GM12874 (cell line): Measurements from ENCODE around the gene CNR2.

Experiments used
- TF ChIP-seq, protein P1 (sequence below): IDR thresholded peaks from 2 replicates; pipeline ENCODE4 v1.5.1; 2011; ENCODE audit warnings: low read depth, mild to moderate bottlenecking, control low read depth, low read length, moderate library complexity; ENCODE audit not compliant: insufficient read depth

The CNR2 gene

DNA sequence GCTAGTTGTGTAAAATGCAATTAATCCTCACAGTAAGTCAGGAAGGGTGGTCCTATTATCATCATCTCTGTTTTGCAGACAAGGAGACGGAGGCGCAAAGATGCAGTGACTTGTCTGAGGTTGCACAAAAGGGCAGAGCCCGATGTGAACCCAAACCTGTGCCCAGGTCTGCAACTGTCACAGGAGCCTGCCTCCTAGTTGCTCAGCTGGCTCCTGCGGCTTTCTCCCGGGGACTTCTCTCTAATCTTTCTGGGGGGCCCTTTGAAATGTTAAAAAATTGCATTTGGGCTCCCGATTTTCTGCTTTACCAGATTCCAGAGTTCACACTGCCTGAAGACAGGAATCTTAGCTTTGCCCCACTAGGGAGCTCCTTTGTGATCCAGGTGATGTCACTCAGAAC is 9.4 kb downstream of the CNR2 start:
- TF ChIP-seq, protein P1, sequence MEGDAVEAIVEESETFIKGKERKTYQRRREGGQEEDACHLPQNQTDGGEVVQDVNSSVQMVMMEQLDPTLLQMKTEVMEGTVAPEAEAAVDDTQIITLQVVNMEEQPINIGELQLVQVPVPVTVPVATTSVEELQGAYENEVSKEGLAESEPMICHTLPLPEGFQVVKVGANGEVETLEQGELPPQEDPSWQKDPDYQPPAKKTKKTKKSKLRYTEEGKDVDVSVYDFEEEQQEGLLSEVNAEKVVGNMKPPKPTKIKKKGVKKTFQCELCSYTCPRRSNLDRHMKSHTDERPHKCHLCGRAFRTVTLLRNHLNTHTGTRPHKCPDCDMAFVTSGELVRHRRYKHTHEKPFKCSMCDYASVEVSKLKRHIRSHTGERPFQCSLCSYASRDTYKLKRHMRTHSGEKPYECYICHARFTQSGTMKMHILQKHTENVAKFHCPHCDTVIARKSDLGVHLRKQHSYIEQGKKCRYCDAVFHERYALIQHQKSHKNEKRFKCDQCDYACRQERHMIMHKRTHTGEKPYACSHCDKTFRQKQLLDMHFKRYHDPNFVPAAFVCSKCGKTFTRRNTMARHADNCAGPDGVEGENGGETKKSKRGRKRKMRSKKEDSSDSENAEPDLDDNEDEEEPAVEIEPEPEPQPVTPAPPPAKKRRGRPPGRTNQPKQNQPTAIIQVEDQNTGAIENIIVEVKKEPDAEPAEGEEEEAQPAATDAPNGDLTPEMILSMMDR, result no peak

DNA sequence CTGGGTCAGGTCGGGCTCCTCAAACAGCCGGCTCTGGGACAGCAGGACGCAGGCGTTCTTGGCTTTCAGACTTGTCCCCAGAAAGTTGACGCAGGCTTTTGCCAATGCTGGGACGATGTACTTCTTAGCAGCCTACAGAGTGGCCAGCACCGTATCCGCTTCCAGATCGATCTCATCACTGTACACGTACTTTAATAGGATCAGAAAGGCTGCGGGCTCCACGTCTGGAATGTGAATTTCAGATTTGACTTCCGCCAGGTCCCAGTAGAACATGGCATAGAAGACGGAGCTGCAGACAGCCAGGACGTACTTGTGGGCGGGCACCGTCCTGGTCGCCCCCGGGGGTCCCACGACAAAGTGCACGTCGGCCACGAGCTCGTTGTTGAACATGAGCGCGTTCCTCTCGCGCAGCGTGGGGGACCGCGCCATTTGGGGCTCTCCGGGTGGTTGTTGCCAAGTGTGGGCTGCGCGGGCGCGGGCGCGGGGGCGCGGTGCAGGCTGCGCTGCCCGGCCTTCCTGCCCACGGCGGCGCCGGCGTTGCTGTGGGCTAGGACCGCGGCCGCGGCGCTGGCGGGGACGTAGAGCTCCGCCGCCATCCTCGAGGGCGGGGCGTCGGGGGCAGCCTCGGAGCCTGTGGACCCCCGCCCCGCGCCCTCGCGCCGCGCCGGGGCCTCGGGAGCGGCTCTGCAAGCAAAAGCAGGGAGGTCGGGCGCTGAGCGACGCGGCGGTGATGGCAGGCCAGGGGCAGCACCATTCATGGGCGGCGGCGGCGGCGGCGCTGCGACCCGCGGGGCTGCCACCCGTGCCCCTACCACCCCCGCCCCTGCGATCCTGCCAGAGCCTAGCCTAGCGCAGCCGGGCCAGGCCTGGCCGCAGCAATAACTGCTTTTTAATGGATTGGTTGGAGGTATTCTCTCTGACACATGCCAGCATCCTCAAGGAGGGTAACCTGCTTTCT is 10.6 kb downstream of the CNR2 start:
- TF ChIP-seq, protein P1, result no peak

DNA sequence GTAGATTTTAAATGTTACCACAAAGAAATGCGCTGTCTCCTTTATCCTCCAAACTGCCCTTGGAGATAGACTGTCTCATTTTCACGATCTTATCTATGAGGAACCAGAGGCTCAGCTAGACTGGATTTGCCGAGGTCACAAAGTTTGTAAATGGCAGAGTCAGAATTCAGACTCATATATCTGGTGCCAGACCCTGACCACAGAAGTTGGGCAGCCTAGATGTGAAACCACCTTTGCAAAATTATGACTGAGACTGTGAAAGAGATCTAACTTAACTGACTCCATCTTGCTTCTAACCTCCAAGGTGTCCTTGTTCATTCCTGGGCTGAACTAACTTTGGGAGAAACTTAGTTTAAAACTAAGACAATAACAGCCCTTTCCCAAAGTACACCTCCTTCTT is 14.1 kb downstream of the CNR2 start:
- TF ChIP-seq, protein P1, result no peak

DNA sequence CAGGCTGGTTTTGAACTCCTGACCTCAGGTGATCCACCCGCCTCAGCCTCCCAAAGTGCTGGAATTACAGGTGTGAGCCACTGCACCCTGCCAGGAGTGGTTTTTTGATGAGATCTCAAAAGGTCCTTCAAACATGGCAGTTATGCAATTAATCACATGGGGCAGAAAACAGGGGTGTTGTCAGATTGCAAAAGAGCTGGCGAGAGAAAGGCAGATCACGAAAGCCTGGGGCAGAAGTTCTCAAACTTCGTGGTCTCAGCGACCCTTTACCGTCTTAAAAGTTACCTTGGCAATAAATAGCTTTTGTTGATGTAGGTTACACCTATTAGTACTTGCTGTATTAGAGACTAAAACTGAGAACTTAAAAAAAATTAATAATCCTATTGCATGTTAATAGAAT is 16.1 kb downstream of the CNR2 start:
- TF ChIP-seq, protein P1, result no peak

DNA sequence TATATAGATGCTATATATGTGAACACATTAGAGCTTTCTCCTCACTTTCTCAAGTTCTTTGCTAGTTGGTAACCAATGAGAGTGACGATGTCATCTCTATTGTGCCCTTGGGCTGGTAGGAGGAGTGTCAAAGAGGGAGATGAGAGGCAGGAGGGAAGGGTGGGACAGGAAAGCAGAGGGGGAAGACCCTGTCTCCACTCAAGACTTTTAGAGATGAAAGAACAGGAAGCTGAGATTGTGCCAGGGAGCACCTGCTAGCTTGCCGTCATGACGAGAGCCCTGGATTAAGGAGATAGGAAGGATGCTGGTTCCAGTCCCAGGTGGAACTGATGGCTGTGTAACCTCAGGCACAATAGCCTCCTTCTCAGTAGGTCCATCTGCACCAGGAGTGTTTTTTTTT is 16.7 kb downstream of the CNR2 start:
- TF ChIP-seq, protein P1, result no peak

DNA sequence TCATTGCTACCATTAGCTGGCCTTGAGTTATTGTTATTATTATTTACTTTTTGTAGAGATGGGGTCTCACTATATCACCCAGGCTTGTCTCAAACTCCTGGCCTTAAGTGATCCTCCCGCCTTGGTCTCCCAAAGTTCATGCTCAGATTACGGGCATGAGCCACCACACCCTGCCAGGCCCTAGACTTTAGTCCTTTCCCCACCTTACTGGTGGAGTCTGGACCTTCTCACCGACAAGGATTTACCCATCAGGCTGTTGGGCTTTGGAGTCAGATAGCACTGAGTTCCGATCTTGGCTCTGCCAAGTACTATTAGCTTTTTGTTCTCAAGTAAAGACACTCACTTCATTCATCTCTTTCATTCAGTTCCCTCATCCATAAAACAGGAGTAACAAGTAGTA is 17.2 kb downstream of the CNR2 start:
- TF ChIP-seq, protein P1, result no peak

DNA sequence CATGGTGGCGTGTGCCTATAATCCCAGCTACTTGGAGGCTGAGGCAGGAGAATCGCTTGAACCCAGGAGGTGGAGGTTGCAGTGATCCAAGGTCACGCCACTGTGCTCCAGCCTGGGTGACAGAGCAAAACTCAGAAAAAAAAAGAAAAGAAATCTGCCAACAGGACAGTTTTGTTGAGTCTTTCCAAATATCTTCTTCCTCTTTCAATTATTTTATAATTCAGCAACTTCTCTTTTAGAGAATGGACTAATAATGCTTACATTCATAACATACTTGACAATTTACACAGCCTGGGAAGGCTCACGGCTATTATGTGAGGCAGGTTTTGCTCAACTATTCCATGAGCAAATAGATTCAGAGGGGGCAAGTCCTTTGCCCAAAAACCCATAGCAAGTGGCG is 18.1 kb downstream of the CNR2 start:
- TF ChIP-seq, protein P1, result no peak
